ENCODE results near the gene MLXIP. TPM values are rescaled to one million over a fixed set of nuclear protein-coding genes. Genes with fewer than 3 reads are reported as not detected.

MLXIP gene
- total and polyA plus RNA-seq, 2 of the 8 experiments (the other 6 are each of a cell fraction or from before 2014, with no cell fraction given): 5.5 to 40.5 TPM

- no peak for TF ChIP-seq CHD1 (IDR thresholded peaks at IDR 0.05; ENCODE audit: low read depth, low read length)
- no peak for TF ChIP-seq SAP30 (IDR thresholded peaks at IDR 0.05; ENCODE audit: insufficient read depth, insufficient replicate concordance, low read length)
- TF ChIP-seq KDM1A (IDR thresholded peaks at IDR 0.05; ENCODE audit: borderline replicate concordance, low read length): no peak
- no peak for TF ChIP-seq JUN (IDR thresholded peaks at IDR 0.05; ENCODE audit: low read depth, low read length)
These were observed 58.7 kb downstream of the MLXIP start (continued) for GRCh38 chr12:122137229-122137628.
